Skeletal muscle cell (primary cell): ENCODE measurements around the gene EHBP1.
A peak's percentile ranks its signal among the peaks of the same experiment; 100 is the strongest.
"Not testable (repeated sequence)": the region's sequence is repeated elsewhere in the genome, so short reads cannot be mapped to it uniquely, and the experiment has no call there.

Experiments used
- DNase-seq: peaks from one replicate; pipeline ENCODE4 v3.0.0-alpha.2; 2010; ENCODE audit warnings: low read depth
- H3K4me3 ChIP-seq: 2 replicates; pipeline ENCODE4 v1.5.1; 2011; ENCODE audit warnings: low read depth, mild to moderate bottlenecking, control low read depth, low read length, moderate library complexity

EHBP1 gene

GRCh38 chr2:62727876-62728566 is 22.5 kb downstream of the EHBP1 start:
- H3K4me3 ChIP-seq, result no peak overlapping the region
- no peak for DNase-seq

- no peak for DNase-seq
- H3K4me3 ChIP-seq, result no peak overlapping the region
These were observed 25.8 kb downstream of the EHBP1 start for GRCh38 chr2:62731275-62731674.

GRCh38 chr2:62732262-62732777 is 26.8 kb downstream of the EHBP1 start:
- no peak overlapping the region for H3K4me3 ChIP-seq
- DNase-seq, result no peak

- no peak overlapping the region for H3K4me3 ChIP-seq
- DNase-seq, result no peak
These were observed 28.0 kb downstream of the EHBP1 start for GRCh38 chr2:62733546-62733945.

GRCh38 chr2:62736899-62737559 is 31.5 kb downstream of the EHBP1 start:
- no peak for DNase-seq
- H3K4me3 ChIP-seq, result no peak overlapping the region

GRCh38 chr2:62738981-62739936 is 33.7 kb downstream of the EHBP1 start:
- no peak overlapping the region for H3K4me3 ChIP-seq
- DNase-seq, result peak; percentile 22

- no peak for DNase-seq
- no peak overlapping the region for H3K4me3 ChIP-seq
These were observed 34.7 kb downstream of the EHBP1 start for GRCh38 chr2:62740221-62740620.

GRCh38 chr2:62741127-62741526 is 35.6 kb downstream of the EHBP1 start:
- no peak overlapping the region for H3K4me3 ChIP-seq
- DNase-seq, result no peak

- H3K4me3 ChIP-seq, result no peak overlapping the region
- DNase-seq, result no peak
These were observed 36.6 kb downstream of the EHBP1 start for GRCh38 chr2:62741954-62742722.

- no peak for DNase-seq
- H3K4me3 ChIP-seq, result no peak overlapping the region
These were observed 38.0 kb downstream of the EHBP1 start for GRCh38 chr2:62743506-62743905.

GRCh38 chr2:62744603-62745002 is 39.1 kb downstream of the EHBP1 start:
- no peak for DNase-seq
- no peak overlapping the region for H3K4me3 ChIP-seq

- H3K4me3 ChIP-seq, result no peak overlapping the region
- DNase-seq, result no peak
These were observed 40.5 kb downstream of the EHBP1 start for GRCh38 chr2:62745891-62746481.

GRCh38 chr2:62747169-62747568 is 41.7 kb downstream of the EHBP1 start:
- DNase-seq, result no peak
- H3K4me3 ChIP-seq, result no peak overlapping the region

GRCh38 chr2:62747876-62748275 is 42.4 kb downstream of the EHBP1 start:
- DNase-seq, result no peak
- H3K4me3 ChIP-seq, result no peak overlapping the region

GRCh38 chr2:62749111-62749510 is 43.6 kb downstream of the EHBP1 start:
- DNase-seq, H3K4me3 ChIP-seq: not testable (repeated sequence)

GRCh38 chr2:62757029-62757428 is 51.5 kb downstream of the EHBP1 start:
- no peak for DNase-seq
- no peak overlapping the region for H3K4me3 ChIP-seq

GRCh38 chr2:62760026-62760425 is 54.5 kb downstream of the EHBP1 start:
- DNase-seq, result no peak
- H3K4me3 ChIP-seq, result no peak overlapping the region

GRCh38 chr2:62760555-62760954 is 55.0 kb downstream of the EHBP1 start:
- DNase-seq, result peak; percentile 31
- no peak overlapping the region for H3K4me3 ChIP-seq
